Stimulated activated CD4-positive, alpha-beta T cell treated with anti-CD3 and anti-CD28 coated beads, Interleukin-12 subunit alpha, Interleukin-12 subunit beta, amount 100 ng/mL, for 24 hours (primary cell): ENCODE results near the gene PET100.

Experiments
- DNase-seq, 2 experiments: peaks; one replicate each; pipeline ENCODE4 v3.0.0-alpha.2; 2020; ENCODE audit warnings: low read depth in 2 of 2

Gene PET100

DNA sequence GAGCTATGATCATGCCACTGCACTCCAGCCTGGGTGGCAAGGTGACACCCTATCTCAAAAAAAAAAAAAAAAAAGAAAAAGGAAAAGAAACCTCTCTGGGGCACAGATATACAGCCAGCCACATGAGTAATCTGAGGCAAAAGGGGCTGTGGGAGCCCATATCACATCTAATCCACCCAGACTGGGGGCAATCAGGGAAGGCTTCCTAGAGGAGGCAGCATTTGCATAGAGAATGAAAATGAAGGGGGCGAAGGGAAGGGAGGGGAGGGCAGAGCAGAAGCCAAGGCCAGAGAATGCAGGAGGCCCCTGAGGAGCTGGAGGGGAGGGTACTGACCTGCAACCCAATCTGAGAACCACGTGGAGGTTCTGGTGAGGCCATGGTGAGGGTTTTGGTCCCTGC lies 20.6 kb downstream of the PET100 start:
- DNase-seq = no peak

DNA sequence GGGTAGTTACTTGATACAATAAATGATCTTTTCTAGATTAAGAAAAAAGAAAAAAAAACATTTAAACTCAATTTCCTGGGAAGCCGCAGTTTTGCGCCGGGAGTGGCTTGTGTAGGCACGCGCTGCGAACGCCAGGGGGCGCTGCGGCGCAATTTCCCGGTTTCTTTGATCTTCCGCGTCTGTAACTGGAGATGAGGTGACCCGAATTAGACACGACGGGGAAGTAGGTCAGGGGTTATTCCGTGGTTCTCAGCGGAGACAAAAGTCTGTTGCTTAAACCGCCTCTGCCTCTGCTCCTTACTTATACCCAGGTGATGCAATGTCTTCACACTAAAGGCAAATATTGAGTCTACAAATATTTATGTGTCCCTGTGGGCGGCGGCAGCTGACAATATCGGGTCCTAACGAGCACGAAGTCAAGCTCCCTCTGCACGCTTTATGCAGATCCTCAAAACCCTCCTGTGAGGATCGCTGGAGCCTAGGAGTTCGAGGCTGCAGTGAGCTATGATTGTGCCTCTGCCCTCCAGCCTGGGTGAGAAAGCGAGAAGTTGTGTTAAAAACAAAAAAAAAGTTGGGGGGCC lies 22.6 kb downstream of the PET100 start:
- DNase-seq = peak; percentile 72 to 77

DNA sequence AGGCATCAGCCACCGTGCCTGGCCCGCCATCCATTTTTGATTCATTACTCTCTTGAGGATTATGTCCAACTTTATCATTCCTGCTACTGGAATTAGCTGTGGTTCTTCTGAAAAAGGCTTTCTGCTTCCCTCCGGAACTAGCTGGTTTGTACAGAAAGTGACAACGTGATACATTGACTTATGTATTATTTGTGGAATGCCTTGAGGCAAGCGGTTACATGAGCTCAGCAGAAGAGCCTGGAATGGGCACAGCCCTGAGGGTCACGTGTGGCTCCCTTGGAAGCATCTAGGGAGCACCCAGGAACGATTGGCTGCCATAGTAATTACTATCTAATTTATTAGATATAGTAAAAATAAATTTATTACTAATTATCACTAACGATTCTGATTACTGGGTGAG lies 24.8 kb downstream of the PET100 start:
- no peak for DNase-seq

DNA sequence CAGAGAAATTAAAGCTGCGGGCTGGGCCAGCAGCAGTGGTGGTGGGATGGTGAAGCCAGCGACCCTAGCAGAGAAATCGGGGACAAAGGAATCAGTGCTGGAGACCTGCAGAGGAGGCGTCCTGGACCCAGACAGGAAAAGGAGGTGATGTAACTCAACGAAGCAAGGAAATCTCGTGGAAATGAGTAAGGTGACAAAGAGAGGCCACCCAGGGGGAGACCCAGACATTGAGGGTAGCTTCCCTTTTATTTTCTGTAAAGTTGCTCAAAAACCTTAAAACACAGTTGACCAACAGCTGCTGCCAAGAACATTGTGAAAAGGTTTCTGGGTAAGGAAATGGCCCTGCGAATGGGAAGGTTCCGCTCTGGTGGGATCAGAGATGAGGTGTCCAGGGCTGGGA lies 26.0 kb downstream of the PET100 start:
- no peak for DNase-seq

DNA sequence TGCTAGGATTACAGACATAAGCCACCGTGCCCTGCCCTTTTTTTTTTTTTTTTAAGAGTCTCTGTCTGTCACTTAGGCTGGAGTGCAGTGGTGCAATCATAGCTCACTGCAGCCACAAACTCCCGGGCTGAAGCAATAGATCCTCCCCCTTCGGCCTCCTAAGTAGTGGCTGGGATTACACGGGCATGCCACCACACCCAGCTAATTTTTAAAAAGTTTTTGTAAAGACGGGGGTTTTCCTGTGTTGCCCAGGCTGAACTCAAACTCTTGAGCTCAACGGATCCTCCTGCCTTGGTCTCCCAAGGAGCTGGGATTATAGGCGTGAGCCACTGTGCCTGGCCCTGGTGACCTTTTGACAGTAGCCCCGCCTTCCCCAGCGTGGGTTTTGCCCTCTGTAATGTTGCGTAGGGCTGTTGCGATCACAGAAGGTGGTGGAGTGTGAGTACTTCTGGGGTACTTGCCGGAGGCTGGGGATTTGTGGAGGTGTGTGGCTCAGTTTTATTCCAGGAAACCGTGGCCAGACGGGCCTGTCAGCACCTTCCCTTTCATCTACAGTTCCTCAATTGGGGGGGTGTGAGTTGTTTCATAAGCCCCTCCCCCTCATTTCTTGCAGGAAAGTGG lies 27.6 kb downstream of the PET100 start:
- no peak for DNase-seq

DNA sequence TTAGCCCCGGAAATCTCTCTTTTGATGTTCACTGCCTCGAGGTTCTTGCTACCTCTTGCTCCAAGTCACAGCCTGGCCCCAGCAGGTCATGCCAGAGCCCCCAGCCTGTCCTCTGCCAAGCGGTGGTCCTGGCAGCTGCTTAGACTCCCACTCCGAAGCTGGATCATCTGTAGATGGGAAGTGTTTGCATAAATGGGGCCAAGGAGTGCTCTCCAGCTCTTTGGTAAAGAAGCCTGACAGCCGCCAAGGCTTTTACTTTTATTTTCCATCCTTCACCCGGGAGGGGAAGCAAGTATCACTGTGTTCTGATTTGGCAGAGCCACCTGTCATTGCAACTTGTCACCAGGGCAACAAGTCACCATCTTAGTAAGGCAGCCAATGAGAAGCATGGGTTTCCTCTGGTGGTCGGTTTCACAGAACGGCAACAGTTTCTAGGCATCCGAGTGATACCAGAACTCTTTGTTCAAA lies 28.7 kb downstream of the PET100 start:
- no peak for DNase-seq

DNA sequence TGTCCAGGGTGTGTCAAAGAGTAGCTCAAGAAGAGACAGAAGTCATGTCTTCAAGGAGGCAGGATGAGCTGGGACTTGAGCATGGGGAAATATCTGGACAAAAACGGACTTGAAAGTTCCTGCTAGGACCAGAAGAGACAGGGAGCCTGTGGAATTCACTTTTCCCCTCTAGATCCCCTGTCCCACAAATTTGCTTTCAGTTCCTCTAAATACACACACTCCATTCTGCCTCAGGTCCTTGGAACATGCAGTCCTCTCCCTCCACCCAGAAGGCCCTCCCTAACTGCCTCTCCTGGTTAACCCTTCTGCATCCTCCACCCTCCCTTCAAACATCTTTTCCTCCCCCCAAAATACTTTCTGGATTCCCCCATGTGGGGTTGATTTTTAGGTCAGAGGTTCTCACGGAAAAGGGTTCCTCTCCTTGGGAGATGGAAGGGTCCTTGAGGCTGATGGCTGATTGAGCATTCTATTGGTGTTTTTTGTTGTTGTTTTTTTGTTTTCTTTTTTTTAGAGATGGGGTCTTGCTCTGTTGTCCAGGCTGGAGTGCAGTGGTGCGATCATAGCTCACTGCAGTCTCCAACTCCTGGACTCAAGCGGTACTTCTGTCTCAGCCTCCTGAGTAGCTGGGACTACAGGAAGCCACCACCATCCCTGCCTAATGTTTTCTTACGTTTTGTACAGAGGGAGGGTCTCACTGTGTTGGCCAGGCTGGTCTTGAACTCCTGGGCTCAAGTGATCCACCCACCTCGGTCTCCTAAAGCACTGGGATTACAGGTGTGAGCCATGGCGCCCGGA lies 32.3 kb downstream of the PET100 start:
- DNase-seq = no peak

DNA sequence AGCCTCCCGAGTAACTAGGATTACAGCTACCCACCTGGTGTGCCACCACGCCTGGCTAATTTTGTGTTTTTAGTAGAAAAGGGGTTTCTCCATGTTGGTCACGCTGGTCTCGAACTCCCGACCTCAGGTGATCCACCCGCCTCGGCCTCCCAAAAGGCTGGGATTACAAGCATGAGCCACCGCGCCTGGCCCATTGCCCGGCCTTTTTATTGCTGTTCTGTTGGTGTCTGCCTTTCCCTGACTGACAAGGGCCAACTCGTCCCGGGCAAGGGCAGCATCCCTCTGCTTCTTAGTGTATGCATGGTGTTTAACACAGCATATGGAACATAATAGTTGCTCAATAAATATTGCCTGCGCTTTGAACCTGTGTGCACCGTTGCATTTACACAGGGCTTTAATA lies 33.1 kb downstream of the PET100 start:
- DNase-seq = no peak

DNA sequence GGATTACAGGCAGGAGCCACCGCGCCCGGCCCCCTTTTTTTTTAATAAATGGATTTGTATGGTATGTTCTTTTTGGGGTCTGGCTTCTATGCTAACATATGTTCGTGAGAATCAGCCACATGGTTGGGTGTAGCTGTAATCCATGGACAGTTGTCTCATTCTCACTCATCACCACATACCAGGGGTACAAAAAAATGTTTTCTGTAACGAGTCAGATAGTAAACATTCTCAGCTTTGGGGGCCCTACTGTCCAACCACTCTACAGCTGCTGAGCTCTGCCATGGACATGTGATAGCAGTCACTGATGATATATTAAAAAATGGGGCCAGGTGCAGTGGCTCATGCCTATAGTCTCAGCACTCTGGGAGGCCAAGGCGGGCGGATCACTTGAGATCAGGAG lies 34.1 kb downstream of the PET100 start:
- DNase-seq = no peak

DNA sequence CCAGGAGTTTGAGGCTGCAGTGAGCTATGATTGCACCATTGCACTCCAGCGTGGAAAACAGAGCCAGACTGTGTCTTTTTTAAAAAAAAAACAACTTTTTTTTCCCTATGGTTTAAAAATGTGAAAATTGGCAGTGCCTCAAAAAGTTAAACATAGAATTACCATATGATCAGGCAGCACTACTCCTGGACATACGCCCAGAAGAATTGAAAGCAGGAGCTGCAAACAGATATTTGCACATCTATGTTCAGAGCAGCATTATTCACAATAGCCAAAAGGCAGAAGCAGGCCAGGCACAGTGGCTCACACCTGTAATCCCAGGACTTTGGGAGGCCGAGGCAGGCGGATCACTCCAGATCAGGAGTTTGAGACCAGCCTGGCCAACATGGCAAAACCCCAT lies 35.5 kb downstream of the PET100 start:
- no peak for DNase-seq

DNA sequence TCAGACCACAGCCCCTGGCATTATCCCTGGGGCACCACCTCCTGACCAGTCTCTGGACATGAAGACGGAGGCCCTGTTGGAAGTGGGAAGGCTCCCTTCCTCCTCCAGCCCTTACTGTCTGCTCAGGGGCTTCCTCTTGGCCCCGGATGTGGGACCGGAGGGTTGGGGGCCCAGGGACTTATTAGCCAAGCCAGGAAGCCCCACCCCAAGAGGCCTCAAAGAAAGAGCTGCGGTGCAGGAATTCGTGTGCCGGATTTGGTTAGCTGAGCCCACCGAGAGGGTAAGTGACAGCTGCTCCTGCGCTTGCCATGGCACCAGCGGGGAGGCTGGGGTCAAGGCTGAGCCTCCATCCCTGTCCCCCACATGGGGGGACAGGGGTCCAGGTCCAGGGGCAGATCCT lies 39.2 kb downstream of the PET100 start, which contains the start of gene RETN:
TSS of gene RETN (plus strand) at position 208 of the 400 bp plus-strand sequence. CDS start 278 bp downstream, outside the sequence.
- DNase-seq = no peak

DNA sequence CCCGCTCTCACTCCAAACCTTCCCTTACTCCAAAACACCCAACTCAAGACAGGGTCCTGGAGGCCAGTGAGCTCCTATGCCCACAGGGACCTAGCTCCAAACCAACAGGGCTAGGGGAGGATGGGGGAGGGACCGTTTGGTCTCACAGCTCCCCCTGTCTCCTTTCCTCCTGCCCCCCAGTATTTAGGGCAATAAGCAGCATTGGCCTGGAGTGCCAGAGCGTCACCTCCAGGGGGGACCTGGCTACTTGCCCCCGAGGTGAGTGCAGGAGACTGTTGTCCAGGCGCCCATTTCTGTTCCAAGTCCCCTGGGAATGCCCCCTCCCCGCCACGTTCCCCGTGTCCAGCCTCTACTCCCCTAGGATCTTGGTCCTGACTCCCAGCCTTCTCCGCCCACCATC lies 40.0 kb downstream of the PET100 start:
- DNase-seq = no peak

DNA sequence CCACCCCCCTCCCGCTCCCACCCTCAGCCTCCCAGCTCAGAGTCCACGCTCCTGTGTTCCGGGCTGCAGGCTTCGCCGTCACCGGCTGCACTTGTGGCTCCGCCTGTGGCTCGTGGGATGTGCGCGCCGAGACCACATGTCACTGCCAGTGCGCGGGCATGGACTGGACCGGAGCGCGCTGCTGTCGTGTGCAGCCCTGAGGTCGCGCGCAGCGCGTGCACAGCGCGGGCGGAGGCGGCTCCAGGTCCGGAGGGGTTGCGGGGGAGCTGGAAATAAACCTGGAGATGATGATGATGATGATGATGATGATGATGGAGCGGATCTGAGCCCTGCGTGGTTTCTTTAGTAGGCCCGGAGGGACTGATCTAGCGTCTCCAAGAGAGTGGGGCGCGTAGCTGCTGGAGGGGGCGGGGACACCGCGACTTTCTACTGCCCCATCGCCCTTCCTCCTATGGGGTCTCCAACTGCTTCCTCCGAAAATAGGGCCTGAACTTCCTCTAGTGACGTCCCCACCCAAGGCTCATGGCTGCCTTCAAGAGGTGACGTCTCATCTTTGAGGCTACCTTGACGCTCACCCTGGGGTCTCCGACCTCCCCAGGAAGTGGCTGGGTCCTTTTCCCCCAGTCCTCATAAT lies 40.7 kb downstream of the PET100 start:
- DNase-seq = no peak

DNA sequence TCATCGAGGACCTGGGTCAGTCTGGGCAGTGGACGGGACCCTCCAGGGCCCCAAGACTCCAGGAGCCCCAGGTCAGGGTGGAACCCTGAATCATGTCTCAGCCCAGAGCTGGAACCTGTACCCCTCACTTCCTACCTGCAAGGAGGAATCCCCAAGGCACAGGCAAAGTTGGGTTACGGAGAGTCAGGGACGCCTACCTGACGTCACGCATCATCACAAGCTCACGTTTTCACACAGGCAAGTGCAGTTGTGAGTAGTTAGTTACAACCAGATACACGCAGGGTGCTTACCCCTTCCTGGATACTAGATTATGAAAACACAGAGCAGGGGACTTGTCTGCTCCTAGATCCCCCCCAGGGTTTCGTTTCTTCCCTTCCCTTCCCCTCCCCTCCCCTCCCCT lies 41.2 kb downstream of the PET100 start:
- DNase-seq = no peak

DNA sequence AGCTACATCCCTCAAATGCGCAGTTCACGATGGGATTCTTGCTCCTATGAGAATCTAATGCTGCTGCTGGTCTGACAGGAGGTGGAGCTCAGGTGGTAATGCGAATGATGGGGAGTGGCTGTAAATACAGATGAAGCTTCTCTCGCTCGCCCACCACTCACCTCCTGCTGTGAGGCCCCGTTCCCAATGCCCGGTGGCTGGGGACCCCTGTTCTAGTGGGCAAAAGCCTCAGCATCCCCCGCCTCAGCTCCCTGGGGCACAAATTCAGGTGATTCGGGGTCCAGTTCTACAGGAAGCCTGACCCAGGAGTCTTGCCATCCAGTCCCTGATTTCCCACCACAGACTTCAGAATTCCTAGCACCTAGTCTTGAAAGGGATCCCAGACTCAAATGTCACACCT lies 42.9 kb downstream of the PET100 start:
- DNase-seq = no peak

DNA sequence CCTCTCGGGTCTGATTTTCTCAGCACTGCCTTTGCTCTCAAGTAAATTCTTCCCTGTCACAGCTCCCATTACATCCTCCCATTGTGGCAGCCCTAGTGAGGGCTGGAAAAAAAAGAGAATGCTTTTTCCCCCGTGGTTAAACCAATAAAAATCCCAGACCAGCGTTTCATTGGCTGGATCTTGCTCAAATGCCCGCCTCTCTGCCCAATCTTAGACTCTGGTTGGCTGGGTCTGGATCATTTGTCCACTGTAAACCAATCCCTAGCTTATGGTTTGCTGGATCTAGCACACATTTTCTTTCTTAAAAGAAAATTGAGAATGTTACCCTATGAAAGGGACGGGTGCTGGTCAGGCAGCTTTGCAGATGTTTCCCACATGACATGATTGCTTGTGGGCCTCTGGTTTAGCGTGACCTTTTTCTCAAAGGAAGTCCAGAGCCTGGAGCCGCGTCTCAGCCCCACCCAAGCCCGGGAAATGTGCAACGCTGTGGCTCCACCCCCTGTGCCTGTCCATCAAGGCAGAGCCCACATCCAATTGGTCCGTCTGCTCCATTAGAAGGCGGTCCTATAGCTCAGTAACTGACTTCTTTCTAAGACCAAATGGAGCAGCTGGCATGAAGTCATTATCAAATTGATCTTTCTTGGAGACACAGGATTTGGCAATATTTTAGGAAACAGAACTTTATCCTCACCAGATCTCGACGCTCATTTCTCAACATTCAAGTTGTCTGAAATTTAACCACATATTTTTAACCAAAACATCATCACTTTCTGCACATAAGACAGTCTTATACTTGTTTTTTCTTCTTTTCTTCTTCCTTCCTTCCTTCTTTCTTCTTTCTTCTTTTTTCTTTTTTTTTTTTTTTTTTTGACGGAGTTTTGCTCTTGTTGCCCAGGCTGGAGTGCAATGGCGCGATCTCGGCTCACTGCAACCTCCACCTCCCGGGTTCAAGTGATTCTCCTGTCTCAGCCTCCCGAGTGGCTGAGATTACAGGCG lies 44.7 kb downstream of the PET100 start:
- DNase-seq = no peak

DNA sequence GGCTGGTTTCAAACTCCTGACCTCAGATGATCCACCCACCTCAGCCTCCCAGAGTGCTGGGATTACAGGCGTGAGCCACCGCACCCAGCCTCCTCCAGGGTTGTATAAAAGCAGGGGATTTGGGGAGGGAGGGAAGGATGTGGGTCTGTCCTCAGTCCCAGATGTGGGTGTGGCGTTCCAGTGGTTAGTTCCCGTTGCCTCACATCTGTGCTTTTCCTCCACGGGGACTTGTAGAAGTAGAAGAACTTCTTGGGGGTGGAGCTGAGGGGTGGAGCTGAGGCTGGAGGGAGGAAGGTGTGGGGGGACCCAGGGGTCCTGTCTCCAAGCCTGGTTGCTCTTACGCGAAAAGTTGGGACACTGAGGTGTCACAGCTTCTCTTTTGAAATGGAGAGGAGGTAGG lies 46.8 kb downstream of the PET100 start:
- no peak for DNase-seq

DNA sequence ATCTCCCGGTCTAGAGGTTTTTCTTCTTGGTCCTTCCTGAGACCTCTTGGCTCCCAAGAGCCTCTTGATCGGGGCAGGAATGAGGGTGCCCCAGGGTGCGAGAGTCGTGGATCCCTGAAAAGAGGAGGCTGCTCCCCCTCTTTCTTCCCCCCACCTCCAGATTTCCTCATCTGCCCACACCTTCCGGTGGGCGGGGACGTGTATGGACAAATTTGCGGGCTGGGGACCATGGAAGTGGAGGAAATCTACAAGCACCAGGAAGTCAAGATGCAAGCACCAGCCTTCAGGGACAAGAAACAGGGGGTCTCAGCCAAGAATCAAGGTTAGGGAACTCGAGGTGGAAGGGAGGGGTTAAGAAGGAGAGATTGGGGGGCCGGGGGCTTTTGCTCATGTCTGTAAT lies 47.3 kb downstream of the PET100 start, which contains the start of gene MCEMP1:
TSS of gene MCEMP1 (plus strand) at position 237 of the 400 bp plus-strand sequence. CDS start at position 268, 31 bp downstream.
- no peak for DNase-seq

DNA sequence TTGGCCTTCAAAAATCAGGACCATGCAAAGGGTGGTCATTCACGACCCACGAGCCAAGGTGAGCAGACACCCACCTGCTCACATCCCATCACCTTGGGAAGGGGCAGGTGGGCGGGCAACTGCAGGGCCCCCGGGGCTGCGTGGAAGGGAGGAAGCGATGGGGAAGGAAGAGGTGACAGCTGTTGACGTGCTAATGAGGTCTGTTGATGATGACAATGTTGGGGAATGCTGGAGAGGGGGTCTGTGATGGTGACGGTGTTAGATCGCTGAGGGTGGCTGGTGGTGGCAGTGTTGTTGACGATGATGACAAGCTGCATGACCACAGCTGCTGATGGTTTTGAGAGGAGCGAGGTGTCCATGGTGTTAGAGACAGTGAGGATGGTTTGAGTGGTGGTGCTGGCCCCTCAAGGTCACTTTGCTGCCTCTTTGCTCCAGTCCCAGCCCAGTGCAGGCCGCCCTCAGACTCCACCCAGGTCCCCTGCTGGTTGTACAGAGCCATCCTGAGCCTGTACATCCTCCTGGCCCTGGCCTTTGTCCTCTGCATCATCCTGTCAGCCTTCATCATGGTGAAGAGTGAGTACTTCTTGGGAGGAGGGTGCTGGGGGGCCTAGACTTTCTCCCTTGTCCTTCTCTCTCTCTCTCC lies 48.2 kb downstream of the PET100 start:
- no peak for DNase-seq

DNA sequence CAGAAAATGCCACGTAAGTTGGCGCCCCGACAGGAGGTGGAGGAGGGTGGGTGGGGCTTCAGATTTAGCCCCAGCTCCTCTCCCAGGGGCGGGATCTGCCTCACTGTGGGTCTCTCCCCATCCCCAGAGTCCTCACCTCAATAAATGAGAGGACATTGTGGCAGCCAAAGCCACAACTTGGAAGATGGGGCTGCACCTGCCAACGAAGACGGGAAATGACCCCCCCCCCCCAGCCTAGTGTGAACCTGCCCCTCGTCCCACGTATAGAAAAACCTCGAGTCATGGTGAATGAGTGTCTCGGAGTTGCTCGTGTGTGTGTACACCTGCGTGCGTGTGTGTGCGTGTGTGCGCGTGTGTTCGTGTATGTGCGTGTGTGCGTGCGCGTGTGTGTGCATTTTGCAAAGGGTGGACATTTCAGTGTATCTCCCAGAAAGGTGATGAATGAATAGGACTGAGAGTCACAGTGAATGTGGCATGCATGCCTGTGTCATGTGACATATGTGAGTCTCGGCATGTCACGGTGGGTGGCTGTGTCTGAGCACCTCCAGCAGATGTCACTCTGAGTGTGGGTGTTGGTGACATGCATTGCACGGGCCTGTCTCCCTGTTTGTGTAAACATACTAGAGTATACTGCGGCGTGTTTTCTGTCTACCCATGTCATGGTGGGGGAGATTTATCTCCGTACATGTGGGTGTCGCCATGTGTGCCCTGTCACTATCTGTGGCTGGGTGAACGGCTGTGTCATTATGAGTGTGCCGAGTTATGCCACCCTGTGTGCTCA lies 49.6 kb downstream of the PET100 start:
- peak; percentile 39 to 54 for DNase-seq
